Brain microvascular endothelial cell (primary cell): ENCODE data around the gene SDHAF1.

Experiments
- DNase-seq: peaks from one replicate; pipeline ENCODE4 v3.0.0-alpha.2; 2020
- H3K27ac ChIP-seq: fragments of 250-450 bp; sonication (Bioruptor Pico); 2 replicates; pipeline ENCODE4 v1.5.1; 2020; ENCODE audit warnings: mild to moderate bottlenecking, moderate library complexity
- H3K27me3 ChIP-seq: fragments of 250-450 bp; sonication (Bioruptor Pico); replicated peaks from 2 replicates; pipeline ENCODE4 v1.5.1; 2020; ENCODE audit warnings: mild to moderate bottlenecking
- H3K36me3 ChIP-seq: fragments of 250-450 bp; sonication (Bioruptor Pico); replicated peaks from 2 replicates; pipeline ENCODE4 v1.5.1; 2020; ENCODE audit warnings: mild to moderate bottlenecking
- H3K4me3 ChIP-seq: 2 replicates; pipeline ENCODE4 v1.5.1; 2011; ENCODE audit warnings: low read depth, mild to moderate bottlenecking, control low read depth, low read length, moderate library complexity
- in situ Hi-C: cut with HindIII; loops from 2 replicates; pipeline ENCODE4 v1.10.0; 2017; ENCODE audit warnings: low sequenced_read_pairs, low pct_ligation_motif_present
- TF ChIP-seq, protein P1 (sequence below): IDR thresholded peaks from 2 replicates; pipeline ENCODE4 v1.5.1; 2011; ENCODE audit warnings: low read depth, mild to moderate bottlenecking, moderate library complexity, low read length, control low read depth, inconsistent platforms; ENCODE audit errors: missing control alignments

SDHAF1 gene

DNA sequence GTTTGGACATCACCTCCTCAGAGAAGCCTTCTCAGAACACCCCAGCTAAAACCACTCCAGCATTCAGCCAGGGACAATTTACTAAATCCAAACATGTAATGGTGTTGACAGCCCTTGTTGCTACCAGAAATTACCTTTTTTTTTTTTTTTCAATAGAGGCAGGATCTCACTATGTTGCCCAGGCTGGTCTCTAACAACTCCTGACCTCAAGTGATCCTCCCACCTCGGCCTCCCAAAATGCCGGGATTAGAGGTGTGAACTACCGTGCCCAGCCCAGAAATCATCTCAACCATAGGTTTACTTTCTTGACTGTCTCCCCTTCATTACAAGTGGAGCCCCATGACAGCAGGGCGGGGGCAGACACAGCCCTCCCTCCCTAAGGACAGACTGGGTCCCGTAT lies 28.4 kb downstream of the SDHAF1 start:
- no peak for DNase-seq
- peaks cover 14% of the 10 kb centered on the region for H3K36me3 ChIP-seq
- no peak overlapping the region for H3K27ac ChIP-seq
- H3K4me3 ChIP-seq = no peak overlapping the region
- in situ Hi-C loops = no loop called here
- H3K27me3 ChIP-seq = no peaks in the 10 kb centered on the region
- TF ChIP-seq, protein P1, sequence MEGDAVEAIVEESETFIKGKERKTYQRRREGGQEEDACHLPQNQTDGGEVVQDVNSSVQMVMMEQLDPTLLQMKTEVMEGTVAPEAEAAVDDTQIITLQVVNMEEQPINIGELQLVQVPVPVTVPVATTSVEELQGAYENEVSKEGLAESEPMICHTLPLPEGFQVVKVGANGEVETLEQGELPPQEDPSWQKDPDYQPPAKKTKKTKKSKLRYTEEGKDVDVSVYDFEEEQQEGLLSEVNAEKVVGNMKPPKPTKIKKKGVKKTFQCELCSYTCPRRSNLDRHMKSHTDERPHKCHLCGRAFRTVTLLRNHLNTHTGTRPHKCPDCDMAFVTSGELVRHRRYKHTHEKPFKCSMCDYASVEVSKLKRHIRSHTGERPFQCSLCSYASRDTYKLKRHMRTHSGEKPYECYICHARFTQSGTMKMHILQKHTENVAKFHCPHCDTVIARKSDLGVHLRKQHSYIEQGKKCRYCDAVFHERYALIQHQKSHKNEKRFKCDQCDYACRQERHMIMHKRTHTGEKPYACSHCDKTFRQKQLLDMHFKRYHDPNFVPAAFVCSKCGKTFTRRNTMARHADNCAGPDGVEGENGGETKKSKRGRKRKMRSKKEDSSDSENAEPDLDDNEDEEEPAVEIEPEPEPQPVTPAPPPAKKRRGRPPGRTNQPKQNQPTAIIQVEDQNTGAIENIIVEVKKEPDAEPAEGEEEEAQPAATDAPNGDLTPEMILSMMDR = no peak

DNA sequence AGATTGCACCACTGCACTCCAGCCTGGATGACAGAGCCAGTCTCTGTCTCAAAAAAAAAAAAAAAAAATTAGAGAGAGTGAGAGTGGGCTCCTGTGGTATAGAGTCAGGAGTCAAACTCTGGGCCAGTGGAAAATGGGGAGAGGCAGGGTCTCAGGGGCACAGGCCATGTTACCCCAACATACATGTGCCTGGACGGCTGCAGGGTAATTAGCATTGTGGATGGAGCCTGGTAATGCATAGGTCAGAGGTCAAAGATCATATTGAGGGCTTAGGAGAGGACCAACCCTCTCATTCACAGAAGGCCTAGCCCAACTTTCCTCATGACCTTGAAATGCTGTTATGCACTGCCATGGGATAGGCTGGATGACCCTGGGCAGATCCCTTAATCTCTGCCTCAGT lies 30.6 kb downstream of the SDHAF1 start:
- H3K36me3 ChIP-seq = peaks cover 9% of the 10 kb centered on the region

DNA sequence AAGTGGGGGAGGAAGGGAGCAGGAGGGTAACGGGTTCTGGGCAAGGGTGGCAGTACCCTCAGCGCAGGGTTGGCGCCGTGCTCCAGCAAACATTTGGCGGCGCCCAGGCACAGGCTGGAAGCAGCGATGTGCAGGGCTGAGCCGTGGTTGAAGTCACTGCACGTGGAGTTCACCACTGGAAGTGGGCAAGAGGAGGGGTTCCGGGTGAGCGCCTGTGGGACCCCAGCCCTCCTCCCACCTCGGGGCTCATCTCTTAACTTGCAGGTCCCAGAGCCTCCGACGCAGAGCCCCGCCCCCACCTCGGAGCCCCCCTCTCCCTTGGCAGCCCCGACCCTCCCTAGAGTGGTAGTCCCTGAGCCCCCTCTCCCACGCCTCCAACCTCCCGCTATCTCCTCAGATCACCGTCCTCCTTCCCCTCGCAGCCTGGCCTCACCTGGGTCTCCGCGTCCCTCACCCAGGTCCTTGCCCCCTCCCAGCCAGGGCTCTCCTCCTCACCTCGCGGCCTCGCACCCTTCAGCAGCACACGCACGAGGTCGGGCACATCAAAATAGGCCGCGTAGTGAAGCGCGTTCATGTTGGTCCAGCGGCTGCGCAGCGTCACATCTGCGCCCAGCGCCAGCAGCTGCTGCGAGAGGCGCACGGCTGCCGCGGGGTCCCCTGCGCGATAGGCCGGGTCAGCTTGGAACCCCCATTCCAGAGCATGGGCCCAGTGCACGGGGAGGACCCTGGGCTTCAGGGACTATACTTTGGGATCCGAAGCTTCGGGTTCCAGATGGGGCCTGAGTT lies 31.3 kb downstream of the SDHAF1 start:
- TF ChIP-seq, protein P1 = no peak
- in situ Hi-C loops = no loop called here
- Histone ChIP-seq H3K27me3 (no peaks in the 10 kb centered on the region), H3K4me3 (no peak overlapping the region), H3K27ac (no peak overlapping the region), H3K36me3 (peaks cover 9% of the 10 kb centered on the region)
- DNase-seq = no peak

More for the DNA sequence above, 30.6 kb downstream of the SDHAF1 start:
- no peaks in the 10 kb centered on the region for H3K27me3 ChIP-seq
- no peak overlapping the region for H3K4me3 ChIP-seq
- no peak overlapping the region for H3K27ac ChIP-seq
- DNase-seq = no peak
- in situ Hi-C loops = no loop called here
- TF ChIP-seq, protein P1 = no peak

DNA sequence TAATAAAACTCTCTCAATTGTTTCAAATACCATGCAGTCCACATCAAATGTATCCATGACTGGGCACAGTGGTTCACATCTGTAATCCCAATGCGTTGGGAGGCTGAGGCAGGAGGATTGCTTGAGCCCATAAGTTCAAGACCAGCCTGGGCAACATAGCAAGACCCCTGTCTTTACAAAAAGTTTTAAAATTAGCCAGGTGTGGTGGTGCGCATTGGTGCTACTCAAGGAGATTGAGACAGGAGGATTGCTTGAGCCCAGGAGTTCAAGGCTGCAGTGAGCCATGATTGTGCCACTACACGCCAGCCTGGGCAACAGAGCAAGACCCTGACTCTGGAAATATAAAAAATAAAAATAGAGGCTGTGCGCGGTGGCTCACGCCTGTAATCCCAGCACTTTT lies 32.7 kb downstream of the SDHAF1 start:
- TF ChIP-seq, protein P1 = no peak
- Histone ChIP-seq H3K36me3 (peaks cover 5% of the 10 kb centered on the region), H3K4me3 (no peak overlapping the region), H3K27ac (no peak overlapping the region), H3K27me3 (no peaks in the 10 kb centered on the region)
- no peak for DNase-seq
- in situ Hi-C loops = no loop called here

DNA sequence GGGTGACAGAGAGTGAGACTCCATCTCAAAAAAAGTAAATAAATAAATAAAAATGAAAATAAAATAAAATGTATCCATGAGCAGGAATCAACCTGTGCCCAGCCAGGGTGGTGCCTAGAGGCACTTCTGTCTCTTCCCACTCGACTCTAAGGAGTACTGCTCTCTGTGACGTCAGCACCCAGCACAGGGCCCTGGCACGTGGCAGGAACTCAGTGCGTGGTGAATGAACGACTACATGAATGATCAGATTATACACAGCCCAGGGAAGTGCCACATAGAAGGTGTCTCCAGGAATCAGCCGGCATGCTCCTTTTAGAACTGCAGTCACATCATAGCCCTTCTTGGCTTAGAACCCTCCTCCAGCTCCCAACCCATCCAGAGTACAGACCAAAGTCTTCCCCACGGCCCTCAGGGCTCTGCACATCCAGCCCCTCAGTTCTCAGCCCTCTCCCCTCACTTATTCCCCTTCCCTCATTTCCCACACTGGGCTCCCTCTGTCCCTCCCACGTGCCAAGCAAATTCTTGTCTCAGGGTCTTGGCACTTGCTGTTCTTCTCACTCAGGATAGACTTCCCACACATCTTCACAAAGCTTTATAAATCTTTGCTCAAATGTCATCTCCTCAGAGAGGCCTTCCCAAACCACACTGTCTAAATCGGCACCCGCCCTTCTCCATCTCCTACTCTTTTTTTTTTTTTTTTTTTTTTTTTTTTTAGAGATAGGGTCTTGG lies 33.5 kb downstream of the SDHAF1 start:
- TF ChIP-seq, protein P1 = no peak
- in situ Hi-C loops = no loop called here
- peaks cover 5% of the 10 kb centered on the region for H3K36me3 ChIP-seq
- H3K27me3 ChIP-seq = no peaks in the 10 kb centered on the region
- no peak overlapping the region for H3K4me3 ChIP-seq
- no peak for DNase-seq
- H3K27ac ChIP-seq = no peak overlapping the region
